CD4-positive, alpha-beta T cell treated with Interferon gamma for 1 hour (primary cell): Measurements from ENCODE around the gene SLC22A23.

Experiments
- DNase-seq: peaks from one replicate; pipeline ENCODE4 v3.0.0-alpha.2; 2020

The SLC22A23 gene

GRCh38 chr6:3235486-3235885 is 221.4 kb downstream of the SLC22A23 start:
- no peak for DNase-seq

GRCh38 chr6:3233904-3234303 is 222.9 kb downstream of the SLC22A23 start:
- no peak for DNase-seq

GRCh38 chr6:3233321-3233720 is 223.5 kb downstream of the SLC22A23 start:
- DNase-seq = no peak

- no peak for DNase-seq
Measured at GRCh38 chr6:3232017-3232945, 224.6 kb downstream of the SLC22A23 start.

GRCh38 chr6:3231247-3232016 is 225.4 kb downstream of the SLC22A23 start:
- DNase-seq = no peak

GRCh38 chr6:3230900-3231246 is 226.0 kb downstream of the SLC22A23 start:
- DNase-seq = no peak

GRCh38 chr6:3230256-3230882 is 226.5 kb downstream of the SLC22A23 start:
- no peak for DNase-seq

GRCh38 chr6:3229566-3230178 is 227.2 kb downstream of the SLC22A23 start:
- no peak for DNase-seq

GRCh38 chr6:3228771-3229565 is 227.9 kb downstream of the SLC22A23 start:
- peak; percentile 14 for DNase-seq

- DNase-seq = peak; percentile 16
Measured at GRCh38 chr6:3228046-3228671, 228.7 kb downstream of the SLC22A23 start.

- DNase-seq = no peak
Measured at GRCh38 chr6:3227363-3228045, 229.3 kb downstream of the SLC22A23 start, which contains the start of gene TUBB2B. Gene TUBB2B (minus strand): TSS chr6:3227653. CDS start chr6:3227543, 110 bp downstream.

GRCh38 chr6:3226481-3227362 is 230.1 kb downstream of the SLC22A23 start:
- DNase-seq = no peak

GRCh38 chr6:3226042-3226441 is 230.8 kb downstream of the SLC22A23 start:
- no peak for DNase-seq

- no peak for DNase-seq
Measured at GRCh38 chr6:3222506-3223038, 234.3 kb downstream of the SLC22A23 start.

GRCh38 chr6:3221578-3221977 is 235.3 kb downstream of the SLC22A23 start:
- no peak for DNase-seq

- DNase-seq = no peak
Measured at GRCh38 chr6:3220366-3220765, 236.5 kb downstream of the SLC22A23 start.
